ENCODE results near the gene ARPC1B.

GRCh38 chr7:99399597-99399996, 25.1 kb downstream of the ARPC1B start:
- no peak for TF ChIP-seq CTCF (IDR thresholded peaks at IDR 0.05)
- TF ChIP-seq POLR2A (IDR thresholded peaks at IDR 0.05), result no peak

Data from body of pancreas (tissue), 4 donors.